OCI-LY7 (cell line): Measurements from ENCODE around the gene FKBP15. TPM values are rescaled to one million over a fixed set of nuclear protein-coding genes. Genes with fewer than 3 reads are reported as not detected.
"Not testable (repeated sequence)": the region's sequence is repeated elsewhere in the genome, so short reads cannot be mapped to it uniquely, and the experiment has no call there.

Source experiments
- BruUV-seq: library from RNA; stranded (reverse); fragments of 400-500 nt; replicated peaks from 2 replicates; lab custom pipeline; 2021; lab: Mats Ljungman, UMichigan
- CTCF ChIA-PET: fragments of 300-600 bp; sonication (Branson Sonifier 250); formaldehyde crosslinking; loops from one replicate; lab custom pipeline; 2022; ENCODE audit warnings: antibody characterized with exemption; ENCODE audit not compliant: unreplicated experiment; lab: Charles Lee
- POLR2A ChIA-PET: fragments of 300-600 bp; sonication (Branson Sonifier 250); formaldehyde crosslinking; loops from one replicate; lab custom pipeline; 2022; ENCODE audit warnings: antibody characterized with exemption; lab: Charles Lee
- DNase-seq: peaks from one replicate; pipeline ENCODE4 v3.0.0-alpha.2; 2015; ENCODE audit warnings: low spot score
- H2AFZ ChIP-seq: fragments of 200-600 bp; sonication (generic), shearing (Covaris generic); 2 replicates; pipeline ENCODE4 v1.6.1; 2014; ENCODE audit warnings: mild to moderate bottlenecking, antibody characterized with exemption, low read length, moderate library complexity
- H3K27ac ChIP-seq: fragments of 200-600 bp; sonication (generic); 2 replicates; pipeline ENCODE4 v1.5.1; 2014; ENCODE audit warnings: mixed run types, low read depth, mild to moderate bottlenecking, moderate library complexity, low read length, inconsistent platforms; ENCODE audit not compliant: poor library complexity, severe bottlenecking
- H3K36me3 ChIP-seq: fragments of 200-600 bp; sonication (generic); 2 replicates; pipeline ENCODE4 v1.6.1; 2014; ENCODE audit warnings: mild to moderate bottlenecking, antibody characterized with exemption, low read length, moderate library complexity, mixed read lengths; ENCODE audit not compliant: insufficient read depth
- H3K4me1 ChIP-seq: fragments of 200-600 bp; sonication (generic); 2 replicates; pipeline ENCODE4 v1.5.1; 2014; ENCODE audit warnings: mild to moderate bottlenecking, low read length; ENCODE audit not compliant: insufficient read depth, poor library complexity, severe bottlenecking
- H3K4me2 ChIP-seq: fragments of 200-600 bp; sonication (generic); 2 replicates; pipeline ENCODE4 v1.6.1; 2014; ENCODE audit warnings: mild to moderate bottlenecking, low read length
- H3K4me3 ChIP-seq: fragments of 200-600 bp; sonication (generic); 2 replicates; pipeline ENCODE4 v1.5.1; 2014; ENCODE audit warnings: mild to moderate bottlenecking, low read depth, low read length; ENCODE audit not compliant: poor library complexity, severe bottlenecking
- H3K79me2 ChIP-seq: fragments of 200-600 bp; sonication (generic); 2 replicates; pipeline ENCODE4 v1.6.1; 2016; ENCODE audit warnings: low read depth, mild to moderate bottlenecking, low read length, moderate library complexity, mixed read lengths; ENCODE audit not compliant: insufficient read depth
- H3K9me2 ChIP-seq: fragments of 200-600 bp; sonication (generic); 2 replicates; pipeline ENCODE4 v1.6.1; 2016; ENCODE audit warnings: mild to moderate bottlenecking, low read length, mixed read lengths; ENCODE audit not compliant: insufficient read depth
- H3K9me3 ChIP-seq: fragments of 200-600 bp; sonication (generic); 2 replicates; pipeline ENCODE4 v1.6.1; 2014; ENCODE audit warnings: mild to moderate bottlenecking, mixed run types, low read length, mixed read lengths
- H4K20me1 ChIP-seq: fragments of 200-600 bp; sonication (generic); 2 replicates; pipeline ENCODE4 v1.6.1; 2014; ENCODE audit warnings: mild to moderate bottlenecking, antibody characterized with exemption, low read length, moderate library complexity, mixed read lengths; ENCODE audit not compliant: insufficient read depth
- EZH2phosphoT487 ChIP-seq: fragments of 200-600 bp; sonication (generic); IDR thresholded peaks from 2 replicates; pipeline ENCODE4 v1.6.1; 2018; ENCODE audit warnings: low read depth, borderline replicate concordance, mild to moderate bottlenecking, mixed run types, antibody characterized with exemption, low read length, moderate library complexity, mixed read lengths
- intact Hi-C: fragments of 100-400 bp; cut with micrococcal nuclease; formaldehyde crosslinking; loops from one replicate; pipeline ENCODE4 v1.10.0; 2022; ENCODE audit not compliant: unreplicated experiment
- total RNA-seq, 2 experiments: library from RNA; depleted of rRNA in 1 of 2; stranded (reverse); fragments of >200 nt in 1 of 2; shearing (Covaris generic) in 1 of 2; gene quantifications; 2 replicates each; pipeline ENCODE4 v1.2.3, GENCODE V29; 2014 to 2022
- TF ChIP-seq, protein P1 (sequence below): fragments of 200-600 bp; sonication (generic); conservative IDR thresholded peaks from 2 replicates; pipeline ENCODE4 v1.5.1; 2014; ENCODE audit warnings: mild to moderate bottlenecking, antibody characterized with exemption, low read length, moderate library complexity, mixed read lengths

The FKBP15 gene
- total RNA-seq, 2 experiments from 2014 or later: 39.9 to 58.0 TPM

DNA sequence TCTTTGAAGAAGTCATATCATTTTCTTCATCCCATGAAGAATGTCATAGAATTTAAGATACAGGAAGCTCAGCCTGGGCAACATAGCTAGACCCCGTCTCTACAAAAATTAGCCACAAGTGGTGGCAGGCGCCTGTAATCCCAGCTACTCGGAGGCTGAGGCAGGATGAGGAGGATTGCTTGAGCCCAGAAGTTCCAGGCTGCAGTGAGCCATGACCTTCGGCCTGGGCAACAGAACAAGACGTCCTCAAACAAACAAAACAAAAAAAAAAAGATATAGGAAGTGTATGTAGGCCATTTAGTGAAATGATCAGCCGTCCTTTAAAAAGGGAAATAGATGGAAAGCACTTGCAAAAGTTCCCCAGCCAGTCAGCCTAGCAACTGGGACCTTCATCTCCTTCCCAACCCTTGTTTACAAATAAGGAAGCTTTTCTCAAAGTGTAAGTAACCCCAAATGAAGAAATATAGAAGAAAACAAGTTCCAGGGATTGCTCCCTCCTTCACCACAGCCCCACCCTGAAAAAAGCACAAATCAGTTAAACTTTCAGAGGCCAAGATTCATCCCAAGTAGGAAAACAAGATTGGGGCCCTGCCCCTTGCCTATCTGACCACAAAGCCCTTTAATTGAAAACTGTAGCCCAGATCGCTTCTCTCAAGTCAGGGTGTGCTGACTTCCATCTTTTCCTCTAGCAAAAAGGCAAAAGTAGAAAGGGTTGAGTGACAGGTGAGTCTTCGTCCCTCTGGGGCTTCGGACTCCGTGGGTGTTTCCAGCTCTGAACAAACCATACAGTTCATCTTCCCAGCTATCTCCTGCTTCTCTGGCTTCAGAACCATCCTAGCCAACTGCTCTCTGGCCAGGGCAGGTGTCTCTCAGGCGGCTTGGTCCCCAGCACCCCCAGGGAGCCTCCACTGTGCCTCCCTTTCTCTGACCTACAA is 69.1 kb downstream of the FKBP15 start:
- BruUV-seq: no TSS peak
- ChIA-PET POLR2A (interaction anchor here (0.7 to 1.5 kb wide), 3 partner anchors 25 to 476 kb away, joined by 3 to 5 read pairs (median 5); no protein-coding TSS in a partner anchor), CTCF (no interaction called here)
- DNase-seq: no peak
- H3K27ac ChIP-seq: no peak overlapping the region
- no peaks in the 10 kb centered on the region for H4K20me1 ChIP-seq
- no peaks in the 10 kb centered on the region for H3K79me2 ChIP-seq
- no peaks in the 10 kb centered on the region for H3K9me3 ChIP-seq
- H3K4me1 ChIP-seq: peaks cover 6% of the 10 kb centered on the region
- TF ChIP-seq, protein P1, sequence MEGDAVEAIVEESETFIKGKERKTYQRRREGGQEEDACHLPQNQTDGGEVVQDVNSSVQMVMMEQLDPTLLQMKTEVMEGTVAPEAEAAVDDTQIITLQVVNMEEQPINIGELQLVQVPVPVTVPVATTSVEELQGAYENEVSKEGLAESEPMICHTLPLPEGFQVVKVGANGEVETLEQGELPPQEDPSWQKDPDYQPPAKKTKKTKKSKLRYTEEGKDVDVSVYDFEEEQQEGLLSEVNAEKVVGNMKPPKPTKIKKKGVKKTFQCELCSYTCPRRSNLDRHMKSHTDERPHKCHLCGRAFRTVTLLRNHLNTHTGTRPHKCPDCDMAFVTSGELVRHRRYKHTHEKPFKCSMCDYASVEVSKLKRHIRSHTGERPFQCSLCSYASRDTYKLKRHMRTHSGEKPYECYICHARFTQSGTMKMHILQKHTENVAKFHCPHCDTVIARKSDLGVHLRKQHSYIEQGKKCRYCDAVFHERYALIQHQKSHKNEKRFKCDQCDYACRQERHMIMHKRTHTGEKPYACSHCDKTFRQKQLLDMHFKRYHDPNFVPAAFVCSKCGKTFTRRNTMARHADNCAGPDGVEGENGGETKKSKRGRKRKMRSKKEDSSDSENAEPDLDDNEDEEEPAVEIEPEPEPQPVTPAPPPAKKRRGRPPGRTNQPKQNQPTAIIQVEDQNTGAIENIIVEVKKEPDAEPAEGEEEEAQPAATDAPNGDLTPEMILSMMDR: no peak
- TF ChIP-seq EZH2phosphoT487: no peak
- intact Hi-C loops: no loop called here
- peak overlapping the region; percentile 87 for H3K4me3 ChIP-seq
- H3K4me2 ChIP-seq: peak overlapping the region; percentile 84
- H3K9me2 ChIP-seq: no peaks in the 10 kb centered on the region
- peak overlapping the region; percentile 87 for H2AFZ ChIP-seq
- H3K36me3 ChIP-seq: no peaks in the 10 kb centered on the region

DNA sequence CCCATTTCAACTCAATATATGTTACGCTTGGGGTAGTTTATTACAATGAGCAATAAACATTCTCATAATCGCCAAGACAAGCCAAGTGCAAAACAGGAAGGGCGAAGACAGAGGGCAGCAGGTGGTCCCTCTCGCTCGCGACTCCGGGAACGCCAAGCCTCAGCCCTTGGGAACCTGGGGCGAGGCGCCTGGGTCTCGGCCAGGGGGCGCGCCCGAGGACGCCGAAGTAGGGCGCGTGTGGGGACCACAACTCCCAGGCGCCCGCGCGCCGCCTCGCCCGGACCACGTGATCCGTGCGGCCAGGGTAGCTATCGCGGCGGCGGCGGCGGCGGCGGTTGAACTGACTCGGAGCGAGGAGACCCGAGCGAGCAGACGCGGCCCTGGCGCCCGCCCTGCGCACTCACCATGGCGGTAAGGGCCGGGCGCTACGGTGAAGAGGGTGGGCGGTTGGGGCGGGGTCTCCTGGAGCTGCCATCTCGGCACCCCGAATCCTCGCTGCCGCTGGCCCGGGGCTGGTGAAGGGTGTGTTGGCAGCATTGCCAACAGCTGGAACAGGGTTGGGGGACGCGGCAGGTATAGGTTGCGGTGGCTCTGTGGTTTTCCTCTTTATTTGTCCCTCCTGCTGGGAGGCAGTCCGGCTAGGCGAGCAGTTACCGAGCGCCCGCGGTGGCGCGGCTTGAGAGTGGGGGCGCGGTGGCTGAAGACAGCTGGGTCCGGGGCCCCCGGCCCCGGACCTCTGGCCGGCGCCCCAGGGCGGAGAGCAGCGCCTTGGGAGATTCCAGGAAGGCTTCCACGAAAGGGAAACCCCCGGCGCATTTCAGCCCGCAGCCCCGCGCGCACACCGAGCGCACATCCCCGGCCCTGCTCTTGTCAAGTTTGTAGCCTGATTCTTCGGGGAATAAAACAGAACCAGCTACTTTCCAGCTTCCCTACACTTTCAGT is 70.1 kb downstream of the FKBP15 start, which contains the start of gene SLC31A2:
TSS of gene SLC31A2 (plus strand) at position 338 of the 942 bp plus-strand sequence. CDS start at position 406, 68 bp downstream.
- H3K4me3 ChIP-seq: peak within 1 kb of the TSS; percentile 87
- H3K27ac ChIP-seq: no peak within 1 kb of the TSS
- DNase-seq: peak; percentile 90
- CTCF ChIA-PET: no interaction called here
- POLR2A ChIA-PET: interaction anchor here (0.6 to 1.5 kb wide), 3 partner anchors 26 to 101 kb away, joined by 5 to 6 read pairs (median 5); no protein-coding TSS in a partner anchor
- H2AFZ ChIP-seq: peak within 1 kb of the TSS; percentile 87
- intact Hi-C loops: loop anchor here (1.0 kb wide), 1 partner anchor 68 kb away; no protein-coding TSS in a partner anchor
- no peaks in the 10 kb centered on the region for H3K9me2 ChIP-seq
- peak within 1 kb of the TSS; percentile 84 for H3K4me2 ChIP-seq
- H3K4me1 ChIP-seq: peaks cover 6% of the 10 kb centered on the region
- TF ChIP-seq, protein P1: peak; percentile 74
- no peak for TF ChIP-seq EZH2phosphoT487
- H3K9me3 ChIP-seq: no peaks in the 10 kb centered on the region
- no peaks in the 10 kb centered on the region for H3K36me3 ChIP-seq
- no peaks in the 10 kb centered on the region for H3K79me2 ChIP-seq
- no TSS peak for BruUV-seq
- no peaks in the 10 kb centered on the region for H4K20me1 ChIP-seq

DNA sequence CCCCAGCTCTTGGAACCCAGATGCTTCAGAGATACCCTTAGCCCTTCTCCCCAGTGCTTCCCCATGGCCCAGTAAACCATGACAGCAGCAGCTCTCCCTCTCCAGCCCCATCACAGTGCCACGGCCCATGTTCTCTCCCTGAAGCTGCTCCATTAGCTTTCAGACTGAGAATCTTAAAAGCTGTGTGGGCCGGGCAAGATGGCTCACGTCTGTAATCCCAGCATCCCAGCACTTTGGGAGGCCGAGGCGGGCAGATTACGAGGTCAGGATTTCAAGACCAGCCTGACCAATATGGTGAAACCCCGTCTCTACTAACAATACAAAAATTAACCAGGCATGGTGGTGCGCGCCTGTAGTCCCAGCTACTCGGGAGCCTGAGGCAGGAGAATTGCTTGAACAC is 71.5 kb downstream of the FKBP15 start:
- BruUV-seq, CTCF ChIA-PET: not testable (repeated sequence)

More for the DNA sequence above, 71.5 kb downstream of the FKBP15 start:
- H3K79me2 ChIP-seq, H3K4me2 ChIP-seq, H3K4me1 ChIP-seq, H3K27ac ChIP-seq, POLR2A ChIA-PET, H3K9me3 ChIP-seq, H3K4me3 ChIP-seq, H3K9me2 ChIP-seq, intact Hi-C loops, H4K20me1 ChIP-seq, DNase-seq, H2AFZ ChIP-seq, H3K36me3 ChIP-seq: not testable (repeated sequence)
